A673 (cell line): ENCODE results near the gene PARM1. TPM values are rescaled to one million over a fixed set of nuclear protein-coding genes. Genes with fewer than 3 reads are reported as not detected.

Experiments used
- BruUV-seq: library from RNA; stranded (reverse); fragments of 400-500 nt; replicated peaks from 2 replicates; lab custom pipeline; 2021; lab: Mats Ljungman, UMichigan
- CTCF ChIA-PET: fragments of 300-600 bp; sonication (Branson Sonifier 250); formaldehyde crosslinking; loops from one replicate; lab custom pipeline; 2022; ENCODE audit warnings: antibody characterized with exemption; lab: Charles Lee
- POLR2A ChIA-PET: fragments of 300-600 bp; sonication (Branson Sonifier 250); formaldehyde crosslinking; loops from one replicate; lab custom pipeline; 2022; ENCODE audit warnings: antibody characterized with exemption; ENCODE audit not compliant: low non-redundant PET; lab: Charles Lee
- DNase-seq: peaks from one replicate; pipeline ENCODE4 v3.0.0-alpha.2; 2015; ENCODE audit warnings: low spot score
- H3K27ac ChIP-seq: fragments of 200-600 bp; sonication (generic); 2 replicates; pipeline ENCODE4 v1.5.1; 2016; ENCODE audit warnings: mixed run types, low read depth, mild to moderate bottlenecking, mixed read lengths, antibody characterized with exemption, low read length; ENCODE audit not compliant: poor library complexity, severe bottlenecking
- H3K27me3 ChIP-seq: fragments of 200-600 bp; sonication (generic); replicated peaks from 2 replicates; pipeline ENCODE4 v1.6.1; 2017; ENCODE audit warnings: mixed run types, low read depth, mild to moderate bottlenecking, mixed read lengths, antibody characterized with exemption, low read length; ENCODE audit not compliant: insufficient read depth, poor library complexity
- H3K36me3 ChIP-seq: fragments of 200-600 bp; sonication (generic); 2 replicates; pipeline ENCODE4 v1.6.1; 2016; ENCODE audit warnings: mixed run types, mild to moderate bottlenecking, mixed read lengths, antibody characterized with exemption, low read length; ENCODE audit not compliant: insufficient read depth, poor library complexity, severe bottlenecking
- H3K4me1 ChIP-seq: fragments of 200-600 bp; sonication (generic); 2 replicates; pipeline ENCODE4 v1.6.1; 2017; ENCODE audit warnings: mixed run types, mild to moderate bottlenecking, mixed read lengths, antibody characterized with exemption, low read length; ENCODE audit not compliant: insufficient read depth, poor library complexity, severe bottlenecking
- H3K4me3 ChIP-seq: fragments of 200-600 bp; sonication (generic); 2 replicates; pipeline ENCODE4 v1.5.1; 2016; ENCODE audit warnings: low read depth, mixed run types, mild to moderate bottlenecking, mixed read lengths, low read length; ENCODE audit not compliant: poor library complexity, severe bottlenecking
- H3K9me3 ChIP-seq: fragments of 200-600 bp; sonication (generic); 2 replicates; pipeline ENCODE4 v1.6.1; 2016; ENCODE audit warnings: mixed run types, low read depth, mild to moderate bottlenecking, mixed read lengths, antibody characterized with exemption, low read length; ENCODE audit not compliant: poor library complexity, severe bottlenecking
- EZH2 ChIP-seq: fragments of 200-600 bp; sonication (generic); IDR thresholded peaks from 2 replicates; pipeline ENCODE4 v1.6.1; 2017; ENCODE audit warnings: borderline replicate concordance, low read depth, mild to moderate bottlenecking, mixed read lengths, antibody characterized with exemption, low read length; ENCODE audit not compliant: poor library complexity, severe bottlenecking
- intact Hi-C: fragments of 100-400 bp; cut with micrococcal nuclease; formaldehyde crosslinking; loops from one replicate; pipeline ENCODE4 v1.10.0; 2022; ENCODE audit not compliant: unreplicated experiment
- total RNA-seq: library from RNA; stranded (reverse); gene quantifications from 2 replicates; pipeline ENCODE4 v1.2.3, GENCODE V29; 2021
- TF ChIP-seq, protein P1 (sequence below): fragments of 300-800, 200-600 bp; sonication (generic); conservative IDR thresholded peaks from 2 replicates; pipeline ENCODE4 v1.5.1; 2017; ENCODE audit warnings: low read depth, mild to moderate bottlenecking, antibody characterized with exemption, low read length, moderate library complexity, mixed read lengths

The PARM1 gene
- total RNA-seq, 1 experiment from 2014 or later = 12.3 TPM

DNA sequence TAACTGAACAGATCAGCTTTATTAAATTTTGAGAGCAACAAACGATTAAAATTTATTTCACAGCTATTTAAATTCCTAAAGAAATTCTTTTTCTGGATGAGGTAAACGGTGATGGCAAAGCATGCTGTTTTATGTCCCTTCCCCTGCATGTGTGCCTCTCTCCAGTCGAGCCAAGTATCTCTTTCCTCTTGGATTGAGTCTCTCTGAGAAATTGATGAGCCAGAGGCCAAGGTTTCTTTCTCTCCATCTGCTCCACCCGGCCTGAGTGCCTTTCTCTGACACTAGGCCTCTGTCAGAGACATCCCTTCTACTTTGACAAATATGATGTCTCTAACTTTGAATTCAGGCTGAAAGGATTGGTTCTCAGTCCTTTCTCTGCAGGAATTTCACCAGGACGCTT is 42.6 kb upstream of the PARM1 start:
- no peak overlapping the region for H3K27ac ChIP-seq
- CTCF ChIA-PET = no interaction called here
- no peaks in the 10 kb centered on the region for H3K36me3 ChIP-seq
- H3K27me3 ChIP-seq = no peaks in the 10 kb centered on the region
- BruUV-seq = no TSS peak
- no peak for TF ChIP-seq EZH2
- TF ChIP-seq, protein P1, sequence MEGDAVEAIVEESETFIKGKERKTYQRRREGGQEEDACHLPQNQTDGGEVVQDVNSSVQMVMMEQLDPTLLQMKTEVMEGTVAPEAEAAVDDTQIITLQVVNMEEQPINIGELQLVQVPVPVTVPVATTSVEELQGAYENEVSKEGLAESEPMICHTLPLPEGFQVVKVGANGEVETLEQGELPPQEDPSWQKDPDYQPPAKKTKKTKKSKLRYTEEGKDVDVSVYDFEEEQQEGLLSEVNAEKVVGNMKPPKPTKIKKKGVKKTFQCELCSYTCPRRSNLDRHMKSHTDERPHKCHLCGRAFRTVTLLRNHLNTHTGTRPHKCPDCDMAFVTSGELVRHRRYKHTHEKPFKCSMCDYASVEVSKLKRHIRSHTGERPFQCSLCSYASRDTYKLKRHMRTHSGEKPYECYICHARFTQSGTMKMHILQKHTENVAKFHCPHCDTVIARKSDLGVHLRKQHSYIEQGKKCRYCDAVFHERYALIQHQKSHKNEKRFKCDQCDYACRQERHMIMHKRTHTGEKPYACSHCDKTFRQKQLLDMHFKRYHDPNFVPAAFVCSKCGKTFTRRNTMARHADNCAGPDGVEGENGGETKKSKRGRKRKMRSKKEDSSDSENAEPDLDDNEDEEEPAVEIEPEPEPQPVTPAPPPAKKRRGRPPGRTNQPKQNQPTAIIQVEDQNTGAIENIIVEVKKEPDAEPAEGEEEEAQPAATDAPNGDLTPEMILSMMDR = no peak
- intact Hi-C loops = no loop called here
- POLR2A ChIA-PET = interaction anchor here (0.6 kb wide), 1 partner anchor 495 kb away, joined by 3 read pairs; no protein-coding TSS in a partner anchor
- H3K4me3 ChIP-seq = no peak overlapping the region
- no peaks in the 10 kb centered on the region for H3K4me1 ChIP-seq
- no peak for DNase-seq
- H3K9me3 ChIP-seq = no peaks in the 10 kb centered on the region

DNA sequence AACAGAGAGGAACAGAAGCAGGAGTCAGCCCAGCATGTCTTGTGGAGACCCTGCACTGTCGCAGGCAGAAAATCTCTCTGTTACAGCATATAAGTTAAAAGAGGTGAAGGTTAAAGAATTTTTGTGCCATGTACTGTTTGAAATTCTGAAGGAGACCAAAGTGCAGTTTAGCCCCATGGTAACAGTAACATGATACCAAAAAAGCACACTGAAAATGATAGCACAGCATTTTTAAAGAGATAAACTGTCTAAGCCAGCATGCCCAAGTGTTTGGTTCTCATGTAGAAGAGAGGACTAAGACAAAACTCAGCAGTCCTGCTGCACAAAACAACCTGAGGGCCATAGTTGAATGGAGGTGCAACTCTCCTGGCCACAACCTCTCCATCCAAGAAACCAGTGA is 41.9 kb upstream of the PARM1 start:
- DNase-seq = no peak
- Histone ChIP-seq H3K4me1 (no peaks in the 10 kb centered on the region), H3K27me3 (no peaks in the 10 kb centered on the region), H3K9me3 (no peaks in the 10 kb centered on the region), H3K36me3 (no peaks in the 10 kb centered on the region), H3K27ac (no peak overlapping the region), H3K4me3 (no peak overlapping the region)
- ChIA-PET POLR2A (no interaction called here), CTCF (no interaction called here)
- BruUV-seq = no TSS peak
- intact Hi-C loops = no loop called here
- no peak for TF ChIP-seq EZH2
- TF ChIP-seq, protein P1 = no peak

DNA sequence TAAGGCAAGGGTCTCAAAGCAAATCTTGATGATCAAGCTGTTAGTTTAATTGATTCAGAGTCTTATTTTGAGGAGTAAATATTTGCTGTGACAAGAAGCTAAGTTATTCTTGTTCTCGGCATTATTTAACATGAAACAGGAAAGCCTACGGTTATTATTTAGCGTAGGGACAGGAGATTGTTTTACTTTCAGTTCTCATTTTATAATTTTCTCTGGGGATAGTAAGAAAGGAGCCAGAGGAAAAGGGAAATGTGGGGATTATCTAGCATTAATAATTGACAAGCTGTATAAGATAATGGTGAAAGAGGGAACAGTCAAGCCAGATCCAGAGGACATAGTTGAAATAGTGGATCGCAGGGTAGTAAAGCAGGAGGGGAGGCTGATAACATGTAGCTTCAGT is 39.7 kb upstream of the PARM1 start:
- no peaks in the 10 kb centered on the region for H3K4me1 ChIP-seq
- CTCF ChIA-PET = interaction anchor here (1.1 kb wide), 1 partner anchor 18 kb away, joined by 5 read pairs; no protein-coding TSS in a partner anchor
- H3K27ac ChIP-seq = no peak overlapping the region
- H3K27me3 ChIP-seq = no peaks in the 10 kb centered on the region
- peak overlapping the region; percentile 14 for H3K4me3 ChIP-seq
- no peaks in the 10 kb centered on the region for H3K9me3 ChIP-seq
- TF ChIP-seq, protein P1 = no peak
- no peak for TF ChIP-seq EZH2
- POLR2A ChIA-PET = no interaction called here
- no peaks in the 10 kb centered on the region for H3K36me3 ChIP-seq
- BruUV-seq = no TSS peak
- intact Hi-C loops = no loop called here
- DNase-seq = no peak
